Astrocyte (in vitro differentiated cells and primary cell): ENCODE data around the gene BMPR1A. TPM values are rescaled to one million over a fixed set of nuclear protein-coding genes. Genes with fewer than 3 reads are reported as not detected.

Experiments used
- DNase-seq: peaks from one replicate; pipeline ENCODE4 v3.0.0-alpha.2; 2010; ENCODE audit warnings: low read depth
- FAIRE-seq: peaks from 2 replicates; lab custom pipeline; 2011; peaks lifted over from hg19 to GRCh38; lab: Jason Lieb, UNC
- H2AFZ ChIP-seq: 2 replicates; pipeline ENCODE4 v1.6.0; 2012; ENCODE audit warnings: low read depth, low read length, inconsistent platforms
- H3K27ac ChIP-seq: 2 replicates; pipeline ENCODE4 v1.5.1; 2011; ENCODE audit warnings: low read depth, low read length, inconsistent platforms
- H3K27me3 ChIP-seq: 2 replicates; pipeline ENCODE4 v1.6.0; 2011; ENCODE audit warnings: low read length, inconsistent platforms; ENCODE audit not compliant: insufficient read depth
- H3K36me3 ChIP-seq: 2 replicates; pipeline ENCODE4 v1.5.1; 2011; ENCODE audit warnings: low read length, inconsistent platforms; ENCODE audit not compliant: insufficient read depth
- H3K4me1 ChIP-seq: 2 replicates; pipeline ENCODE4 v1.5.1; 2011; ENCODE audit warnings: low read length, inconsistent platforms; ENCODE audit not compliant: insufficient read depth
- H3K4me2 ChIP-seq: 2 replicates; pipeline ENCODE4 v1.6.0; 2012; ENCODE audit warnings: low read length, inconsistent platforms
- H3K4me3 ChIP-seq: 2 replicates; pipeline ENCODE4 v1.5.1; 2011; ENCODE audit warnings: low read depth, mild to moderate bottlenecking, low read length, inconsistent platforms; ENCODE audit not compliant: insufficient read depth
- H3K79me2 ChIP-seq: 2 replicates; pipeline ENCODE4 v1.6.0; 2012; ENCODE audit warnings: mild to moderate bottlenecking, low read length, inconsistent platforms; ENCODE audit not compliant: insufficient read depth
- H3K9ac ChIP-seq: 2 replicates; pipeline ENCODE4 v1.6.0; 2012; ENCODE audit warnings: mild to moderate bottlenecking, low read length, inconsistent platforms
- H3K9me3 ChIP-seq: 2 replicates; pipeline ENCODE4 v1.5.1; 2012; ENCODE audit warnings: low read depth, mild to moderate bottlenecking, low read length, inconsistent platforms; ENCODE audit not compliant: insufficient read depth
- H4K20me1 ChIP-seq: 2 replicates; pipeline ENCODE4 v1.6.0; 2012; ENCODE audit warnings: low read length, inconsistent platforms; ENCODE audit not compliant: insufficient read depth
- H3K27ac Mint-ChIP-seq: one replicate; pipeline ENCODE4 v1.8.0; 2021; ENCODE audit warnings: mild to moderate bottlenecking, mixed read lengths; ENCODE audit not compliant: unreplicated experiment
- H3K27me3 Mint-ChIP-seq: one replicate; pipeline ENCODE4 v1.8.0; 2021; ENCODE audit warnings: low read depth, mixed read lengths; ENCODE audit not compliant: unreplicated experiment
- H3K36me3 Mint-ChIP-seq: one replicate; pipeline ENCODE4 v1.8.0; 2021; ENCODE audit warnings: low read depth, mixed read lengths; ENCODE audit not compliant: unreplicated experiment
- H3K4me1 Mint-ChIP-seq: one replicate; pipeline ENCODE4 v1.8.0; 2021; ENCODE audit warnings: low read depth, mixed read lengths; ENCODE audit not compliant: unreplicated experiment
- H3K4me3 Mint-ChIP-seq: one replicate; pipeline ENCODE4 v1.8.0; 2021; ENCODE audit warnings: mild to moderate bottlenecking, moderate library complexity, mixed read lengths; ENCODE audit not compliant: unreplicated experiment
- H3K9me3 Mint-ChIP-seq: one replicate; pipeline ENCODE4 v1.8.0; 2021; ENCODE audit warnings: mild to moderate bottlenecking, mixed read lengths; ENCODE audit not compliant: unreplicated experiment
- EZH2 ChIP-seq: IDR thresholded peaks from 2 replicates; pipeline ENCODE4 v1.6.1; 2012; ENCODE audit warnings: mild to moderate bottlenecking, low read length, inconsistent platforms; ENCODE audit not compliant: insufficient read depth
- total RNA-seq: library from RNA; stranded (reverse); gene quantifications from 2 replicates; pipeline ENCODE4 v1.2.1, GENCODE V29; 2021
- TF ChIP-seq, protein P1 (sequence below): IDR thresholded peaks from 2 replicates; pipeline ENCODE4 v1.5.1; 2011; ENCODE audit warnings: low read depth, mild to moderate bottlenecking, inconsistent platforms, low read length, moderate library complexity; ENCODE audit not compliant: insufficient read depth

BMPR1A gene
- total RNA-seq, 1 donor from 2014 or later = 52.2 TPM

DNA sequence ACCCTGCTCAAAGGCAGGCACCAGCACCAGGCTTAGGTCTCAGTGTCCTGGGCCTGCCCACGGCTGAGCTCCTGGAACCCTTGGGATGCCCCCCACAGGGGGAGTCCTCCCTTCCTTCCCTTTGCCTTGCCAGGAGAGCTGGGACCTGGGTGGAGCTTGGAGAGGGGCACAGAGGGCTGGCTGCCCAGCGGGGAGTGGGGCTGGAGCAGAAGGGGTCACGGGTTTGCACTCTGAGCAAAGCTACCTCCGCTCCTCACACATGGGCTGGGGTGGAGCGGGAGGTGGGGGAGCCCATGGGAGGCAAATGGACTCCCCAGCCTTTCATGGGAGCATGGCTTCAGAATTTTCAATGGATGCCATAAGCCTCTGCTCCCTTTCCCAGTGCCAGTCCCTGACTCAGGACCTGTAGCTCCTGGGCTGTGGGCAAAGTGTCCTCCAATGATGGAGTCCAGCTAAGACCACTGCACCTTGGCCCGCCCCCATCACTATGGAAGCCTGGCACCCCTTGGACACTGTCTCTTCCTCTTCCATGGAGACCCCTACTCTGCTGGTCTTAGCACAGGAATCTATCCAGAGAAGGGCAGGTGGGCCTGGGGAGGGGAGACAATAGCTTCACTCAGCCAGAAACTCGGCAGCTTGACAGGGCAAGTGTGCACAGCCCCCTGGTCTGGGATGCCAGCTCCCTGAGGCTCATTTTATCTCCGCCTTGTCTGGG, 48.2 kb upstream of the BMPR1A start:
- H3K79me2 ChIP-seq = no peaks in the 10 kb centered on the region
- no peak overlapping the region for H2AFZ ChIP-seq
- no peaks in the 10 kb centered on the region for H3K36me3 ChIP-seq
- H4K20me1 ChIP-seq = no peaks in the 10 kb centered on the region
- no peak for TF ChIP-seq EZH2
- TF ChIP-seq, protein P1, sequence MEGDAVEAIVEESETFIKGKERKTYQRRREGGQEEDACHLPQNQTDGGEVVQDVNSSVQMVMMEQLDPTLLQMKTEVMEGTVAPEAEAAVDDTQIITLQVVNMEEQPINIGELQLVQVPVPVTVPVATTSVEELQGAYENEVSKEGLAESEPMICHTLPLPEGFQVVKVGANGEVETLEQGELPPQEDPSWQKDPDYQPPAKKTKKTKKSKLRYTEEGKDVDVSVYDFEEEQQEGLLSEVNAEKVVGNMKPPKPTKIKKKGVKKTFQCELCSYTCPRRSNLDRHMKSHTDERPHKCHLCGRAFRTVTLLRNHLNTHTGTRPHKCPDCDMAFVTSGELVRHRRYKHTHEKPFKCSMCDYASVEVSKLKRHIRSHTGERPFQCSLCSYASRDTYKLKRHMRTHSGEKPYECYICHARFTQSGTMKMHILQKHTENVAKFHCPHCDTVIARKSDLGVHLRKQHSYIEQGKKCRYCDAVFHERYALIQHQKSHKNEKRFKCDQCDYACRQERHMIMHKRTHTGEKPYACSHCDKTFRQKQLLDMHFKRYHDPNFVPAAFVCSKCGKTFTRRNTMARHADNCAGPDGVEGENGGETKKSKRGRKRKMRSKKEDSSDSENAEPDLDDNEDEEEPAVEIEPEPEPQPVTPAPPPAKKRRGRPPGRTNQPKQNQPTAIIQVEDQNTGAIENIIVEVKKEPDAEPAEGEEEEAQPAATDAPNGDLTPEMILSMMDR = no peak
- no peak overlapping the region for H3K4me2 ChIP-seq
- no peaks in the 10 kb centered on the region for H3K9me3 Mint-ChIP-seq
- no peaks in the 10 kb centered on the region for H3K27me3 ChIP-seq
- H3K27me3 Mint-ChIP-seq = peaks cover 2% of the 10 kb centered on the region
- no peak overlapping the region for H3K27ac ChIP-seq
- H3K36me3 Mint-ChIP-seq = peaks cover 2% of the 10 kb centered on the region
- H3K9ac ChIP-seq = no peak overlapping the region
- peaks cover 10% of the 10 kb centered on the region for H3K4me1 ChIP-seq
- H3K27ac Mint-ChIP-seq = no peak overlapping the region
- FAIRE-seq (no peak), DNase-seq (no peak)
- H3K4me1 Mint-ChIP-seq = peaks cover 3% of the 10 kb centered on the region
- H3K9me3 ChIP-seq = no peaks in the 10 kb centered on the region
- H3K4me3 Mint-ChIP-seq = no peak overlapping the region
- no peak overlapping the region for H3K4me3 ChIP-seq

DNA sequence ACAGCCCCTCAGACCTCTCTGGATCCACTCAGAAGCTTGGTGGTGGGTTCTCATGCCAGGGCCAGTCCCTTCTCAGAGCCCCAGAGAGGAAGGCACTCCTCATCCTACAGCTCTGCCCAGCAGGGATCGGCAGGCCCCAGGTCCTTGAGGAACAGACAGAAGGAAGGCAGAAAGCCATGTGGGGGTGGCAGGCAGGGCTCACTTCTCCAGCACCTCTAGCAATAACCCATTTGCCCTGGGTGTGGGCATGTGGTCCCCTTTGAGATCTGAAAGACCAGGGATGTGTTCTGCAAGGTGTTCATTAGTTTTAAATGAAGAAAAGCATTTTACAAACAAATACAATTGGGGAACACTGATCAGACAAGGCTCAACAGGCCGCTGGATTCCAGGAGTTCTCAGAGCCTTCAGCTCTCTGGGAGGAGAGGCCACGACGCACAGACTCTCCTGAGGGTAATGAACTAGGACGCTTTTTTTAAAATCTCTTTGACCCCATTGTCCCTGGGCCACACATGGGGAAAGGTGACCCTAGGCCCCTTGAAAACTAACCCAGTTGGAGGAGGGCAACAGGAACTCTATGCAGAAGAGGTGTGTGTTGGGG, 47.5 kb upstream of the BMPR1A start:
- no peaks in the 10 kb centered on the region for H3K36me3 ChIP-seq
- H3K4me1 Mint-ChIP-seq = peaks cover 3% of the 10 kb centered on the region
- peaks cover 2% of the 10 kb centered on the region for H3K36me3 Mint-ChIP-seq
- peaks cover 1% of the 10 kb centered on the region for H3K27me3 Mint-ChIP-seq
- peaks cover 10% of the 10 kb centered on the region for H3K4me1 ChIP-seq
- H3K9ac ChIP-seq = no peak overlapping the region
- H3K4me2 ChIP-seq = no peak overlapping the region
- no peaks in the 10 kb centered on the region for H3K9me3 Mint-ChIP-seq
- no peaks in the 10 kb centered on the region for H4K20me1 ChIP-seq
- H3K4me3 Mint-ChIP-seq = no peak overlapping the region
- H3K9me3 ChIP-seq = no peaks in the 10 kb centered on the region
- TF ChIP-seq, protein P1 = no peak
- no peak for TF ChIP-seq EZH2
- H3K27ac Mint-ChIP-seq = no peak overlapping the region
- H2AFZ ChIP-seq = no peak overlapping the region
- FAIRE-seq (no peak), DNase-seq (no peak)
- no peaks in the 10 kb centered on the region for H3K79me2 ChIP-seq
- H3K4me3 ChIP-seq = no peak overlapping the region
- no peaks in the 10 kb centered on the region for H3K27me3 ChIP-seq
- no peak overlapping the region for H3K27ac ChIP-seq
